PFSK-1 (cell line): ENCODE data around the gene KCNK3.

Source experiments
- FOXP2 ChIP-seq: optimal IDR thresholded peaks from 2 replicates; pipeline ENCODE3; 2011; ENCODE audit warnings: borderline replicate concordance, control low read depth, inconsistent platforms; ENCODE audit not compliant: insufficient read depth; ENCODE audit errors: extremely low read length, extremely low read depth
- POLR2AphosphoS5 ChIP-seq: IDR thresholded peaks from 2 replicates; pipeline ENCODE4 v1.6.1; 2012; ENCODE audit warnings: low read depth, mild to moderate bottlenecking, control low read depth, low read length, moderate library complexity
- REST ChIP-seq, 2 experiments: IDR thresholded peaks; 2 replicates each; pipeline versions ENCODE4 v1.6.1 to v1.8.0; 2011 to 2012; ENCODE audit warnings: low read depth in 2 of 2, low read length in 2 of 2, control low read depth in 1 of 2, inconsistent platforms in 1 of 2, mild to moderate bottlenecking in 1 of 2, moderate library complexity in 1 of 2; ENCODE audit not compliant: insufficient read depth in 1 of 2
- SIN3A ChIP-seq: IDR thresholded peaks from 2 replicates; pipeline ENCODE4 v1.6.1; 2012; ENCODE audit warnings: mild to moderate bottlenecking, low read length, moderate library complexity, borderline replicate concordance; ENCODE audit not compliant: insufficient read depth
- TAF1 ChIP-seq: IDR thresholded peaks from 2 replicates; pipeline ENCODE4 v1.6.1; 2012; ENCODE audit warnings: low read length, control low read depth, borderline replicate concordance; ENCODE audit not compliant: insufficient read depth

The KCNK3 gene

GRCh38 chr2:26740346-26740745 lies 47.8 kb downstream of the KCNK3 start:
- TF ChIP-seq SIN3A (no peak), TAF1 (no peak), REST (IDR thresholded peaks at IDR 0.05; ENCODE audit: insufficient read depth in 1 of 2, low read depth in 2 of 2, low read length in 2 of 2) (no peak), FOXP2 (no peak), POLR2AphosphoS5 (no peak)

GRCh38 chr2:26740890-26741302 lies 48.4 kb downstream of the KCNK3 start:
- TF ChIP-seq FOXP2, result no peak
- TF ChIP-seq SIN3A, result no peak
- no peak for TF ChIP-seq TAF1
- no peak for TF ChIP-seq POLR2AphosphoS5
- no peak for TF ChIP-seq REST (IDR thresholded peaks at IDR 0.05; ENCODE audit: insufficient read depth in 1 of 2, low read depth in 2 of 2, low read length in 2 of 2)

- TF ChIP-seq SIN3A (no peak), FOXP2 (no peak), POLR2AphosphoS5 (no peak), REST (IDR thresholded peaks at IDR 0.05; ENCODE audit: insufficient read depth in 1 of 2, low read depth in 2 of 2, low read length in 2 of 2) (no peak), TAF1 (no peak)
Measured at GRCh38 chr2:26742048-26742770, 49.7 kb downstream of the KCNK3 start.

GRCh38 chr2:26743852-26744251 lies 51.3 kb downstream of the KCNK3 start:
- TF ChIP-seq SIN3A (no peak), REST (IDR thresholded peaks at IDR 0.05; ENCODE audit: insufficient read depth in 1 of 2, low read depth in 2 of 2, low read length in 2 of 2) (no peak), POLR2AphosphoS5 (no peak), FOXP2 (no peak), TAF1 (no peak)

GRCh38 chr2:26744953-26745352 lies 52.4 kb downstream of the KCNK3 start:
- TF ChIP-seq REST (IDR thresholded peaks at IDR 0.05; ENCODE audit: insufficient read depth in 1 of 2, low read depth in 2 of 2, low read length in 2 of 2), result no peak
- TF ChIP-seq SIN3A, result no peak
- no peak for TF ChIP-seq FOXP2
- TF ChIP-seq POLR2AphosphoS5, result no peak
- no peak for TF ChIP-seq TAF1
